Right lung (tissue), 5 donors: Measurements from ENCODE around the gene RNF126. TPM values are rescaled to one million over a fixed set of nuclear protein-coding genes. Genes with fewer than 3 reads are reported as not detected.
"Not testable (repeated sequence)": the region's sequence is repeated elsewhere in the genome, so short reads cannot be mapped to it uniquely, and the experiment has no call there.

Experiments used
- DNase-seq, 2 donors: peaks; one replicate each; pipeline ENCODE4 v3.0.0-alpha.2; 2013
- polyA plus RNA-seq, 5 donors: library from polyadenylated mRNA; unstranded; fragments of 120-200 nt; gene quantifications; one replicate each; pipeline versions ENCODE4 v1.2.1 to v1.2.3, GENCODE V29; 2013; ENCODE audit warnings: inconsistent platforms in 1 of 5, low replicate concordance in 1 of 5; ENCODE audit not compliant: insufficient read length in 5 of 5, insufficient read depth in 1 of 5

The RNF126 gene
- polyA plus RNA-seq, 5 donors, result 13.8 to 33.6 (median 19.8) TPM

- DNase-seq, result no peak
Measured at GRCh38 chr19:687569-688166, 24.7 kb upstream of the RNF126 start.

GRCh38 chr19:686589-687297 is 23.7 kb upstream of the RNF126 start:
- no peak for DNase-seq

- DNase-seq, result no peak
Measured at GRCh38 chr19:685454-685931, 22.5 kb upstream of the RNF126 start.

- DNase-seq, result no peak
Measured at GRCh38 chr19:682678-683320, 19.8 kb upstream of the RNF126 start.

- DNase-seq, result no peak
Measured at GRCh38 chr19:681029-682019, 18.3 kb upstream of the RNF126 start.

GRCh38 chr19:680287-681028 is 17.4 kb upstream of the RNF126 start:
- DNase-seq, result peak; percentile 95 to 96

- peak; percentile 77 for DNase-seq
Measured at GRCh38 chr19:679418-680286, 16.6 kb upstream of the RNF126 start.

GRCh38 chr19:678791-679388 is 15.9 kb upstream of the RNF126 start:
- no peak for DNase-seq

GRCh38 chr19:677601-678436 is 14.8 kb upstream of the RNF126 start:
- no peak for DNase-seq

GRCh38 chr19:677201-677600 is 14.2 kb upstream of the RNF126 start:
- DNase-seq, result no peak

GRCh38 chr19:676339-677105 is 13.5 kb upstream of the RNF126 start, which contains the start of gene FSTL3:
Gene FSTL3, plus strand, starts transcription at chr19:676392. Its CDS starts 32 bp downstream, at chr19:676424.
- DNase-seq, result no peak

- DNase-seq, result no peak
Measured at GRCh38 chr19:676007-676338, 13.0 kb upstream of the RNF126 start.

- no peak for DNase-seq
Measured at GRCh38 chr19:674282-675151, 11.5 kb upstream of the RNF126 start.

- no peak for DNase-seq
Measured at GRCh38 chr19:670609-671075, 7.6 kb upstream of the RNF126 start.

- not testable (repeated sequence) for DNase-seq
Measured at GRCh38 chr19:668675-669434, 5.8 kb upstream of the RNF126 start.
